ENCODE data around the gene GTPBP3.
"Not testable (repeated sequence)": the region's sequence is repeated elsewhere in the genome, so short reads cannot be mapped to it uniquely, and the experiment has no call there.

GTPBP3 gene

GRCh38 chr19:17341845-17342244, 4.5 kb downstream of the GTPBP3 start:
- no peak for DNase-seq

- peak; percentile 80 for DNase-seq
These were observed 8.8 kb downstream of the GTPBP3 start for GRCh38 chr19:17346109-17346671.

GRCh38 chr19:17347361-17347760, 10.0 kb downstream of the GTPBP3 start:
- DNase-seq: no peak

GRCh38 chr19:17347877-17348276, 10.5 kb downstream of the GTPBP3 start:
- no peak for DNase-seq

GRCh38 chr19:17348700-17349099, 11.3 kb downstream of the GTPBP3 start:
- DNase-seq: peak; percentile 95

GRCh38 chr19:17351815-17352435, 14.6 kb downstream of the GTPBP3 start:
- DNase-seq: no peak

GRCh38 chr19:17352608-17353280, 15.4 kb downstream of the GTPBP3 start:
- no peak for DNase-seq

- no peak for DNase-seq
These were observed 16.0 kb downstream of the GTPBP3 start for GRCh38 chr19:17353386-17353785.

- DNase-seq: no peak
These were observed 19.8 kb downstream of the GTPBP3 start for GRCh38 chr19:17357078-17357666.

- no peak for DNase-seq
These were observed 20.4 kb downstream of the GTPBP3 start for GRCh38 chr19:17357724-17358123.

- DNase-seq: no peak
These were observed 21.0 kb downstream of the GTPBP3 start for GRCh38 chr19:17358395-17358794.

GRCh38 chr19:17359905-17360800, 22.8 kb downstream of the GTPBP3 start:
- no peak for DNase-seq

- not testable (repeated sequence) for DNase-seq
These were observed 26.7 kb downstream of the GTPBP3 start for GRCh38 chr19:17363852-17364605.

- no peak for DNase-seq
These were observed 28.0 kb downstream of the GTPBP3 start for GRCh38 chr19:17365361-17365760.

GRCh38 chr19:17370026-17370587, 32.8 kb downstream of the GTPBP3 start:
- DNase-seq: no peak

GRCh38 chr19:17376935-17377600, 39.7 kb downstream of the GTPBP3 start, which contains the start of gene PLVAP:
Gene PLVAP, minus strand, starts transcription at chr19:17377342. Its CDS starts 54 bp downstream, at chr19:17377288.
- no peak for DNase-seq

GRCh38 chr19:17378271-17378670, 40.9 kb downstream of the GTPBP3 start:
- DNase-seq: no peak

GRCh38 chr19:17379221-17379631, 41.9 kb downstream of the GTPBP3 start:
- DNase-seq: no peak

GRCh38 chr19:17380426-17381138, 43.2 kb downstream of the GTPBP3 start:
- no peak for DNase-seq

GRCh38 chr19:17385878-17386611, 48.7 kb downstream of the GTPBP3 start:
- DNase-seq: peak; percentile 82

All from islet precursor cell (in vitro differentiated cells).